GM12874 (cell line): ENCODE measurements around the gene FAM180A.

Source experiments
- CTCF ChIP-seq: IDR thresholded peaks from 2 replicates; pipeline ENCODE4 v1.5.1; 2011; ENCODE audit warnings: low read depth, mild to moderate bottlenecking, control low read depth, low read length, moderate library complexity; ENCODE audit not compliant: insufficient read depth

FAM180A gene

GRCh38 chr7:135684136-135684535 is 64.5 kb downstream of the FAM180A start:
- TF ChIP-seq CTCF: no peak

- TF ChIP-seq CTCF: no peak
Observed at GRCh38 chr7:135683609-135684008, 65.0 kb downstream of the FAM180A start.

- TF ChIP-seq CTCF: no peak
Observed at GRCh38 chr7:135682191-135682590, 66.4 kb downstream of the FAM180A start.

GRCh38 chr7:135681762-135682161 is 66.9 kb downstream of the FAM180A start:
- TF ChIP-seq CTCF: no peak
